GM21619 (cell line): ENCODE results near the gene ADSS1.
"Not testable (repeated sequence)": the region's sequence is repeated elsewhere in the genome, so short reads cannot be mapped to it uniquely, and the experiment has no call there.

Source experiments
- ATAC-seq: cut with Tn5 transposase; IDR thresholded peaks from one replicate; pipeline ENCODE4 v1.9.1; 2021; ENCODE audit not compliant: unreplicated experiment

Gene ADSS1

GRCh38 chr14:104746071-104746545 lies 22.1 kb downstream of the ADSS1 start:
- ATAC-seq: no peak

GRCh38 chr14:104746934-104747481 lies 23.0 kb downstream of the ADSS1 start:
- no peak for ATAC-seq

- ATAC-seq: no peak
Observed at GRCh38 chr14:104747876-104748275, 23.8 kb downstream of the ADSS1 start.

GRCh38 chr14:104749111-104749649 lies 25.2 kb downstream of the ADSS1 start:
- no peak for ATAC-seq

GRCh38 chr14:104750056-104750752 lies 26.2 kb downstream of the ADSS1 start:
- no peak for ATAC-seq

GRCh38 chr14:104750753-104751057 lies 26.7 kb downstream of the ADSS1 start:
- ATAC-seq: not testable (repeated sequence)

- ATAC-seq: no peak
Observed at GRCh38 chr14:104751539-104752422, 27.8 kb downstream of the ADSS1 start.

- no peak for ATAC-seq
Observed at GRCh38 chr14:104752423-104752734, 28.4 kb downstream of the ADSS1 start.

- ATAC-seq: peak; percentile 87
Observed at GRCh38 chr14:104752735-104753527, 28.9 kb downstream of the ADSS1 start, which contains the start of gene SIVA1. SIVA1 (plus strand) TSS chr14:104753147; CDS start chr14:104753202, 55 bp downstream.

- no peak for ATAC-seq
Observed at GRCh38 chr14:104753528-104754212, 29.6 kb downstream of the ADSS1 start.

GRCh38 chr14:104754213-104754851 lies 30.3 kb downstream of the ADSS1 start:
- ATAC-seq: no peak

- no peak for ATAC-seq
Observed at GRCh38 chr14:104755621-104756020, 31.6 kb downstream of the ADSS1 start.

- ATAC-seq: no peak
Observed at GRCh38 chr14:104756477-104757237, 32.6 kb downstream of the ADSS1 start.

GRCh38 chr14:104757238-104757585 lies 33.2 kb downstream of the ADSS1 start:
- ATAC-seq: no peak

- no peak for ATAC-seq
Observed at GRCh38 chr14:104757681-104758392, 33.8 kb downstream of the ADSS1 start.

GRCh38 chr14:104758981-104759969 lies 35.2 kb downstream of the ADSS1 start:
- no peak for ATAC-seq

GRCh38 chr14:104765517-104765916 lies 41.5 kb downstream of the ADSS1 start:
- no peak for ATAC-seq
